GM04503 (cell line): ENCODE measurements around the gene ERAL1.
"Not testable (repeated sequence)": the region's sequence is repeated elsewhere in the genome, so short reads cannot be mapped to it uniquely, and the experiment has no call there.

Experiments
- DNase-seq: peaks from one replicate; pipeline ENCODE4 v3.0.0-alpha.2; 2012; ENCODE audit warnings: low read depth

Gene ERAL1

DNA sequence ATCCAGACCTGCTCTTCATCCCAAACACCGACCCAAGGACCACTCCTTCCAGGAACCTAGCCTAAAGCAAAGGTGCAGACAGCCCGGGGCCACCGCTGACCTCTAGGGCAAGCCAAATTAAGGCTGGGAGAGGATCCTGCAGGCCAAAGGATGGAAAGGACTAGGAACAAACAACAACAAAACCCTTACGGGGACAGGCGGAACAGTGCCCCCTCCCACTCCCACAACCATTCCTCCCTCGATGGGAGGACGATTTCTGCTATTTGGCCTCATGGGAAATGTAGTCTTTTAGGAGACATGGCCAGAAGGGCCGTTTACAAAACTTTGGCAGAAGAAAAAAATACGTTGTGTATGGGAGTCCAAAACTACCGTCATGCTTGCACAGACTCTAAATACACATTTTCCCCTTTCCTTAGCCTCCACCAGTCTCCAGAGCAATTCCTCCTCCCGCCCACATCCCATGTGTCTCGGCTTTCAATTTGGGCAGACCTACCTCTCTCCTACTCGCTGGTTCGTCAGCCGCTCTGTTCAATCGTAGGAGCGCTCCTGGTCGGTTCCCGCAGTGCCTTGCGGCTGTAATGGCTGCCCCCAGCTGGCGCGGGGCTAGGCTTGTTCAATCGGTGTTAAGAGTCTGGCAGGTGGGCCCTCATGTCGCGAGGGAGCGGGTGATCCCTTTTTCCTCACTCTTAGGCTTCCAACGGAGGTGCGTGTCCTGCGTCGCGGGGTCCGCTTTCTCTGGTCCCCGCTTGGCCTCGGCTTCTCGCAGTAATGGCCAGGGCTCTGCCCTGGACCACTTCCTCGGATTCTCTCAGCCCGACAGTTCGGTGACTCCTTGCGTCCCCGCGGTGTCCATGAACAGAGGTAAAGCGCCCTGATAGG is at the start of gene ERAL1:
TSS of gene ERAL1 (plus strand) at position 560 of the 879 bp plus-strand sequence. CDS start at position 579, 19 bp downstream.
- DNase-seq: peak; percentile 56

DNA sequence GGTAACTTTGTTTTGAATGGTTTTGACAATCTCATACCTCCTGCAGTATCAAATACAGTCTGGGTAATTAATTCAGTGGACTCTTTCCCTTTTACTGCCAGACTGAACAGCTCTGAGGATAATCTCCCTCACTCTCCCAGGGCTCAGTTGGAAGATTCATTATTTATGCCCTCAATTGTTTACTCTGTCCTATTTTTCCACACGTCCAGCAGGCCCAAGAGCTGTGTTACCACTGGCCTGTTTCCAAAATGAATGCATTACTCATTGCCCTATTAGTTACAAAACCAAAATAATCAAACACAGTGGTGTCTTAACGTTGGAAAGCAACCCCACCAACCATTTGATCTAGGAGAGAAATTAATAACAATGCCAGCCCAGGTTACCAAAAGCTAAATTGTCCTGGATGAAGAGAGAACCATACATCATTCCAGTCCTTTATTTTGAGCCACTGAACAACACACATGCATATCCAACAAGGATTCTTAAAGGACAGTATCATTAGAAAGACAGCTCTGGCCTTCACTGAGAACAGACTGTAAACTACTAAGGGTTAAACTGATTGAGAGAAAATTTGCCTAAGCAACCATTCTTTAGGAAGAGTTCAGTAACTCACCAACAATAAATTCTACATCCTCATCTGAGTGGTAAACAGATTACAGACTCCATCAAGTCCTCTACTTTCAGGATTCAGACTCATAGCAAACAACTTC is 46.7 kb upstream of the ERAL1 start:
- peak; percentile 81 for DNase-seq

DNA sequence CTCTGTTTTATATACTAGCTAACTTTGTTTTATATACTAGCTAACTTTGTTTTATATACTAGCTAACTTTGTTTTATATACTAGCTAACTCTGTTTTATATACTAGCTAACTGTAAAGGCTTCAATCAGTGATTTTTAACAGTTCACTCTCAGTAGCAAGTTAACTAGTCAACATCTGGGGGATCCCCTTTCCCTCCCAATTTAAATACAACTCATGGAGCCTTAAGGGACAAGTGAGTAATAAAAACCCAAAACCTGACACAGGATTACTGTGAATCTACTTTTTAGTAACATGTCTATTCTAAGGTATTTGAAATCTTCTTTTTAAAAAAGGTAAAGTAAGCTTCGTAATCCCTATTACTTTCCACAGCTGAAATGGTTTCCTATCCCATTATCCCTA is 44.4 kb upstream of the ERAL1 start:
- DNase-seq: no peak

DNA sequence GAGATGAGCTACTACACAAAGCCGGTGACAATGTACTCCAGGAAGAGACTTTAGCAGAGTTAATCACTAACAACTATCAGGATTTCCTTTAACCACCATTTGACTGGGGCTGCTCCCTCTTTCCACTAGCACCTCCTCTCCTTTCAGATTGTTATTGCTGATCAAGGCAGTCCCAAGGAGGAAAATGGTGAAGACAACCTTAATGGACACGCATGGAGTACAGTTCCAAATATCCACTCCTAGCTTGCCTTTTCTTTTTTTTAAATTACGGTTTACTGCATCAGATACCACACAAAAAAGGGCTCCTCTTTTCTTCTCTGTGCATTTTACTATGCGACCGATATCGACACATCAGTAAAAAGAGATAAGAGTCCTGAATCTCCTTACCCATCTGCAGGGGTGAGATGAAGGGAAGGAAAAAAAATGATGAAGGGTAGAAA is 43.1 kb upstream of the ERAL1 start:
- no peak for DNase-seq

DNA sequence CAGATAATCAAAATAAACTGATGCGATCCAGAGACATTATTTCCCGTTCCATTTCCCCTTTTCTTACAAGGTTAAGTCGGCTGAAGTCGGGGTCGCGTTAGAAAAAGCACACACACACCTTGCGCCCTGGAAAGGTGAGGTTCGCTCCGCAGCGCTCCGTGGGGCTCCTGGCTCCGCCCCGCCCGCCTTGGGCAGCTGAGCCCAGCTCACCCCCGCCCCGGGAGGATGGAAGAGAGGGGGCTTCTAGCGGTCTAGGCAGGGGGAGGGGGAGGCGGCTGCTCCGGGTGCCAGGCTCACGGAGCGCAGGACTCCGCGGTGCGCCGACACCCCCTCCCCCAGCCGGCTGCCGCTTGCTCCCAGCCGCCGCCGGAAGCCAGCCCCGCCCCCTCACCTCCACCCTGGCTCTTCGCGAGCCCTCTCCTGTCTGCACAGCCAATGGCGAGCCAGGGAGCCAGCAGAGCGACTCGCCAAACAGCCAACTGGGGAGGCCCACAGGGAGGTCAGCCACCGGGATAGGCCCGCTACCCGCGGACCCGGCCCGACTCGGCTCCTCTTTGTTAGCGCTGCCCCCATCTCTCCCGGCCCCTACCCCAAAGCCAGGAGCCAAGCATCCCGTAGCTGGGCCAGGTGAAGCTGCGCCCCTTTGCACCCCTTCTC is 42.6 kb upstream of the ERAL1 start:
- peak; percentile 82 for DNase-seq

DNA sequence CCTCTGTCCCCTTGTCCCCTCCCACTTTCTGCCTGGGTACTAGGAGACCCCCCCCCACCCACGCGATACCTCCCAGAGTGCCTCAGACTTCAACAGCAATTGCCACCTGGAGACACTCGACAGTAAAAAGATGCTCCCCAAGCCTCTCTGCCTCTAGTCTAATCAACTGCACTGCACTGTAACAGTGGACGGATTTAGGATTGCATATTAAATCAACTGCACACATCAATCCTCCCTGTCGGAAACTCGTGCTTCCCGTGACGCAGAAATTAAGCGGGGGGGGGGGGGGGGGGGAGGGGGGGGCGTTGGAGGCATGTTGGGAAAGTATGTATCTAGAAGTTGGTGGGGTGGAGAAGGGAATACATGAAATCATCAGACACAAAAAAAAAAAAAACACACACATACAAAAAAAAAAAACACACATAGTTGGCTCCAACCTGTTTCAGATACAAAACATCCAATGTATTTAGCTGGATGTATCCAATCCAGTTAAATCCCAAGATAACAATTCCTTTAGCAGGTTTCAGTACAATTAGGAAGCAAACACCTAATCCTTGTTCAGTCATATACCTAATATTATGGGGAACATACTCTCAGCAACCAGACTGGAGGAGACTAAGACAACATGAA is 42.0 kb upstream of the ERAL1 start:
- no peak for DNase-seq

DNA sequence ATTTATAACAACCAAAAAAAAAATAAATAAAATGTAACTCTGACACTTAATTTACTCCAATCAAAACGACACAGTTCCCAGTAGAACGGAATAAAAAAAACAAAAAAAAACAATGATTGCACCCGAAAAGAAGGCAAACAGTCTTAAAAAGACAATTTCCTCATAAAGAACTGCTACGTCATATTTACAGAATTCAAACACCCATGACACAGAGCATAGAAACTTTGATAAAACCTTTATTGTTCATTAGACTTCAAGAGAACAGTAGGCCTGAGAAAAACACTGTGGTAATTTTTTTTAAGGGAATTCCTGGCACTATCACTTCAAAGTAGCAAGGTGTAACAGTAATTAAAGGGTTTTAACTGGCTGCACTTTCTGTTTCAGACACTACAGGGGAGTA is 38.3 kb upstream of the ERAL1 start:
- no peak for DNase-seq

DNA sequence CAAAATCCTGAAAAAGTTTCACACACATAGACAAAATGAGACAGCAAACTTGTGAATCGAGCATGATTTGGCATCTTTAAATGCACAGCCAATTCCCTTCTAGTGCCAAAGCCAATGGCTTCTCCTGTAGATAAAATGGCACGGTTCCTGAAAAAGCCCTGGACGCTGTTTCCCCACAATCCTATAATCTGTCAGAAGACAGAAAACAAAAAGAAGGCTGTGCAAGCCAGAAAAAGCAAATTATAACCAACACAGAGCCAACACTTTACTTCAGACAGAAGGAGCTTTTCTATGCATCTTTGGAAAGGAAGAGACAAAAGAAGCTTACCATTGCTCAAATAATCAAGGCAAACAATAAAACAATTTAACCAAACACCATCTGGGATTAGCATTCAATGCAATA is 36.0 kb upstream of the ERAL1 start:
- DNase-seq: no peak

DNA sequence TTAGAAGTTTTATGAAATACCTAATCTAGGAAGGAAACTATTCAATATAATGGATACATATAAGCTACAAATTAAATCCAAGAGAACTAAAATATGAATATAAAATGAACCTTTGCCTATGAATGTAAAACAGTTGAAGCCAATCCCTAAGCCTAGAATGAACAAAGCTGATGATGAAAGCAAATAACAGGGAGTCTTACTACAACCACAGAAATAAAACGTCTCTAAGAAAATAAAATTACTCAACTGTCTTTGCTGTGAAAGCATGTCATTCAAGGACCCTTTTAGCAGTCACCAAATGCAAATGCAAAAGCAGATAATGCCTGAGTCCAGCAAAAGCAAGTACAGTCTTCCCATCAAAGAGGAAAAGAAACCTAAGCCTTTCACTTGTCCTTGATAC is 35.2 kb upstream of the ERAL1 start:
- no peak for DNase-seq

DNA sequence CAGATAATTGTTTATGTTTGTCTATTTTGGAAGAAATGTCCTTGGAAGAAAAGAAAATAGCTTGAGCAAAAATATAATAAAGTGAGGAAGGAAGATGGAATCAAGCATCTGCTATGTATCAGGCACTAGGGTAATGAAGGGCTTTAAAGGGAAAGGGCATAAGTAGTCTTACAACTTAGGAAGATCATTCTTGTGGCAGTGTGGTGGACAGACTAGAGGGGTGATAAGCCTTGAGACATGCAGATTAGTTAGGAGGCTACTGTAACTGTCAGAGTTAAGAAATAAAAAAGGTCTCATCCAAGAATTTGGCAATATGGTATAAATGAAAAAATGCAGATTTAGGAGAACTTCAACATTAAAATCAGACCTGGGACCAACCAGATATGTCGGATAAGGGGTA is 27.1 kb upstream of the ERAL1 start:
- DNase-seq: no peak

DNA sequence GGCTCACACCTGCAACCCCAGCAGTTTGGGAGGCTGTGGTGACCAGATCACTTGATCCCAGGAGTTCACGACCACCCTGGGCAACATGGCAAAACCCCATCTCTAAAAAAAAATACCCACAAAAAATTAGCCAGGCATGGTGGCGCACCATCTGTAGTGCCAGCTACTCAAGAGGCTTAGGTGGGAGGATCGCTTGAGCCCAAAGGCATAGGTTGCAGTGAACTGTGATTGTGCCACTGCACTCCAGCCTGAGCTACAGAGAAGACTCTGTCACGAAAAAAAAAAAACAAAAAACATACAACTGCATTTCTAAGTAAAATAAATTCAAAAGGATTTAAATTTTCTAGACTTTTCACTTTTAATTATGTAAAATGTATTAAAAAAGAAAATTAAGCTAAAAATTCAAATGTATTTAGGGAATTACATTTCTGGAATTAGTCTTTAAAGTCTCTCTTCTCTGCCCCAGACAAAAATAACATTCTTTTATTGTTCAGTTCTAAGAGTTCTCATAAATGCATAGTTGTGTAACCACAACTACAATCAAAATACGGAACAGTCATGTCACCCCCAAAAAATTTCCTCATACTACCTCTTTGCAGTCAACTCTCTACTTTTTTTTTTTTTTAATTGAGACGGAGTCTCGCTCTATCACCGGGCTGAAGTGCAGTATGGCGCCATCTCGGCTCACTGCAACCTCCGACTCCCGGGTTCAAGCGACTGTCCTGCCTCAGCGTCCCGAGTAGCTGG is 26.3 kb upstream of the ERAL1 start:
- no peak for DNase-seq

DNA sequence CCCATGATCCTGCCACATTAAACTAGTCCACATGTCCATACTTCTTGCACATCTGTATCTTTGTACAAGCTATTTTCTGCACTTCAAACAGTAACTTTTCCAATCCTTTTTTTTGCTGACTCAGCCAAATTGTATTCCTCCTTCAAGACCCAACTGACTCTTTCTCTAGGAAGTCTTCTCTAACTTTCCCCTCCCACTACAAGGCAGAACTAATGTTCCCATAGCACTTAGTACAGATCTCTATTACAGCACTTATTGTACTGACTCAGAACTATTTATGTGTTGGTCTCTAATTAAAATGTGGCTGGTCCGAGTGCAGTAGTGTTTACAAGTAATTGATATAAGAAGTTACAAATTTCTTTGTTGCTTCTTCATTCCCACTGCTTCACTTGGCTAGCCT is 20.4 kb upstream of the ERAL1 start:
- DNase-seq: no peak

DNA sequence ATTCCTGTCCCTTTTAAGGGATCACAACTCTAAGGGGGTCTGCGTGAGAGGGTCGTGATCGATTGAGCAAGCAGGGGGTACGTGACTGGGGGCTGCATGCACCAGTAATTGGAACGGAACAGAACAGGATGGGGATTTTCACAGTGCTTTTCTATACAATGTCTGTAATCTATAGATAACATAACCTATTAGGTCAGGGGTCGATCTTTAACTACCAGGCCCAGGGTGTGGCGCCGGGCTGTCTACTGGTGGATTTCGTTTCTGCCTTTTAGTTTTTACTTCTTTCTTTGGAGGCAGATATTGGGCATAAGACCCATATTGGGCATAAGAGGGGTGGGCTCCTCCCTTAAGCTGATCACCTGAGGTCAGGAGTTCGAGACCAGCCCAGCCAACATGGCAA is 18.3 kb upstream of the ERAL1 start:
- DNase-seq: not testable (repeated sequence)

DNA sequence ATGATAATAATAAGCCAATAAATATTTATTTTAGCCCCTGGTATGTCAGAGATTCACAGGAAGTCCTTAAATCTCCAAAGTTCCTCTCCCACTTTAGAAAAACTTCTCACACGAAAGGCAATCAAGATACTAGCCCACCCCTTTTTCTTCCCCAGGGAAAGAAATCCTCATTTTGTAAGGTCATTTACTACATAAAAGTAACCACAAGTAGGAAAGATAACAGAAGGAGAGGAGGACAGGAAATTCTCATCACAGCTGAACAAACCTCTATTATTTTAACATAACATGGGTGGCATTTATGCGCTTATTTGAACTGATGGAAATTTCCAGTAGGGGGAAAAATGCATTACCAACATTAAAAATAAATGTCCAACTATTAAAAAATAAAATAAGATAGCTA is 15.6 kb upstream of the ERAL1 start:
- DNase-seq: no peak

DNA sequence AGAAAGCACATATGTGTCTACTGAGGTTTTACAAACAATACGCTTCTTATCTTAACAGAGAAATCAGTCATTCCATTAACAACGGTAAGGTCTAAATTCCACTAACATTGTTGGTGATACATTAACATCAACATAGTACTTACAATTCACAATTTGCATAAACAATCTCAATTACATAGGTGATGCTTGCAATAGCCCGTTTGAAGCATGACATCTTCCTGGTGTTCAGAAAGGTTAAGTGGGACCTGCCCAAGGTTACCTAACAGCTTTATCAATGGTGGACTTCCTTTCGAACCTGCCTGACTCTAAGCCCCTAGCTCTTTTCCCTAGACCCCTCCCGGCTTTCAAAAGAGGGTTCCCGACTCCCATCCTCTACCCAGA is 12.9 kb upstream of the ERAL1 start:
- no peak for DNase-seq

DNA sequence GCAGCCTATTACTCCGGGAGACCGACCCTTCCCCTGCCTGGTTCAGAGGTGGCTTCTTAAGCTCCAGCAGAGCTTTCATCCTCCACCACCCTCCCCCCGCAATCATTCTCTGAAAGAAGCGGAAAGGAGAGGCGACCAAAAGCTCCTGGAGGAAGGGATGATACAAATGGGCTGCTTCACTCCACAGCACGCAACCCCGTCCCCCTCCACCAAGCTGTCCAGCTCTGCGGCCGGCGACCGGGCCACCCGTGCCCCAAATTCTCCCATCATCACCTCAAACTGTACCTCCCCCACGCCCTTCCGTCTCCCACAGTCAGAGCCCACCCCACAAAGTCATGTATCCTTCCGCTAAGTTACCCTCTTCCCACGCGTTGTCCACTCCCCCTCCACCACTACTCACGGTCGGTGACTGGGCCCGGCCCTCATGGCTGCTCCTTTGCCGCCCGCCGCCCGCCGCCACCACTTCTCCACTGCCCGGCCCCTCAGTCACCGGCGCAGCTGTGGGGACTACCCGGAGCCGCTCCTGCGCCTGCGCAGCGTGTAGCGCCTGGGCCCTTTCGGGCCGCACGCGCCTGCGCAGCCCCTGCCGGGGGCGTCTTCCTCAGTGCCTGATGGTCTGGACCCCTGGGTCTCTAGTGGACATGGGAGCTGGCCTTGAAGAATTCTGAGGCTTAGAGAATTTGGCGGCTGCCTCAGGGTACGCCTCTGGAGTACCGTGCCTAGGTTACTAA is 12.4 kb upstream of the ERAL1 start, which contains the start of gene FAM222B:
TSS of gene FAM222B (minus strand) at position 509 of the 731 bp plus-strand sequence. CDS start 76,123 bp downstream, outside the sequence.
- no peak for DNase-seq

DNA sequence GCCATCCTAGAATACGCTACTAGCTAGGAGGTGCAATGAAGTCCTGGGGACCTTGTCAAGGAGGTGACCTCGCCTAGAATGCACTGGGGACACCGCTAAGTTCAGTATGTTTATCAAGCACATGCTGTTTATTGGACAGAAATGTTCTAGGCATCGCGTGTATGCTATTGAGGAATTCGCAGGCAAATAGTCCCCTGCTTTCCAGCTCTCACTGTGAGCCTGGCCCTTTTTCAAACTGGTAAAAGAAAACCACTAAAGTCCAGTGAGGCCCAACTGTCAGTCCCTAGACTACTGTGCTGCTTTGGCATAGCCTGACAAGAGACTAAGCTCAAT is 11.0 kb upstream of the ERAL1 start:
- no peak for DNase-seq

DNA sequence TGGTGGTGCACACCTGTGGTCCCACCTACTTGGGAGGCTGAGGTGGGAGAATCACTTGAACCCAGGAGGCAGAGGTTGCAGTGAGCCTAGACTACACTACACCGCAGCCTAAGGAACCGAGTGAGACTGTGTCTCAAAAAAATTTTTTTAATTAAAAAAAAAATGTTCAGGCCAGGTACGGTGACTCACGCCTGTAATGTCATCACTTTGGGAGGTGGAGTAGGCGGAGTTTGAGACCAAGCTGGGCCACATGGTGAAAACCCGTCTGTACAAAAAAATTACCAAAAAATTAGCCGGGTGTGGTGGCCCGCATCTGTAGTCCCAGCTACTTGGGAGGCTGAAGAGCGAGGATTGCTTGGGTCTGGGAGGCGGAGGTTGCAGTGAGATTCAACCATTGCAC is 8.6 kb upstream of the ERAL1 start:
- no peak for DNase-seq

DNA sequence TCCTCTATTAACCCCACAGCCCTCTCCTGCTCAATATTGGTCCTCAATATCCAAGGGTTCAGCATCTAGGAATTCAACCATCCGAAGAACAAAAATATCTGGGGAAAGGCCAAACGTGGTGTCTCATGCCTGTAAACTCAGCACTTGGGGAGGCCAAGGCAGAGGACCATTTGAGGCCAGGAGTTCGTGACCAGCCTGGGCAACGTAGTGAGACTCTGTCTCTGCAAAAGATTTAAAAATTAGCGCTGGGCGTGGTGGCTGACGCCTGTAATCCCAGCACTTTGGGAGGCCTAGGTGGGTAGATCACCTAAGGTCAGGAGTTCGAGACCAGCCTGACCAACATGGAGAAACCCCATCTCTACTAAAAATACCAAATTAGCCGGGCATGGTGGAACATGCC is 8.1 kb upstream of the ERAL1 start:
- DNase-seq: not testable (repeated sequence)

DNA sequence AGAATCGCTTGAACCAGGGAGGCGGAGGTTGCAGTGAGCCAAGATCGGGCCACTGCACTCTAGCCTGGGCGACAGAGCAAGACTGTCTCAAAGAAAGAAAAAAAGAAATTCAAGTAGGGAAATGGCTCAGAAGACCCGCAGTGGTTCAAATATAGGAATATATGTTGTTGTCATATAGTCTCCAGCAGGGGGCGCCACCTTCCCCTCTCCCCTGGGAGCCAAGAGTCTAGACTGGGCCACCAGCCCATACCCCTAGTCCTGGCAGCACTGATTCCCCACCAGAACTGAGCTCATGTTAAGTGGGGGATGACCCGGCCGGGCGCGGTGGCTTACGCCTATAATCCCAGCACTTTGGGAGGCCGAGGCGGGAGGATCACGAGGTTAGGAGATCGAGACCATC is 6.1 kb upstream of the ERAL1 start:
- not testable (repeated sequence) for DNase-seq

DNA sequence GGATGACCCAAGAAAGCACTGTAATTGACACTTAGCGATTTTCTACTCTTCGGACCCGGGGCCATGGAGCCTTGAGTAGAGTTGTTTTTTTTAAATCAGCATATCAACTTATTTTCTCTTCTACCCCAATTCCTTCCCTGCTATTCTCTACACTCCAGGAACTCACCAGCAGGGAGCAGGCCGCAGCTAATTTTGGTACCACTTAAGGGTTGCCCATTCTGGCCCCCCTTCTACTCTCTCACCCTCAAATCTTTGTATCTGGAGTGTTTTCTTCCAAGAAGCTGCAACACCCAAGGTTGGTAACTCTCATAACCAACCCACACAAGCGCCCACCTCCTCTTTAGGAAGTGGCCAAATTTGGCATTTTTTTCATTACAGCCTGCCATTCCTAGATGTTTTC is 5.5 kb upstream of the ERAL1 start:
- DNase-seq: no peak
